Stomach (tissue), 4 donors: ENCODE data around the gene B3GNT8.
"Not testable (repeated sequence)": the region's sequence is repeated elsewhere in the genome, so short reads cannot be mapped to it uniquely, and the experiment has no call there.

Experiments
- CTCF ChIP-seq, 7 experiments: fragments of 450-650 bp in 4 of 7; fragments of 200-600 bp in 3 of 7; sonication (generic) in 3 of 7; IDR thresholded peaks; one replicate each; pipeline ENCODE4 v1.5.1; 2016 to 2019; ENCODE audit warnings: antibody characterized with exemption in 7 of 7, control low read depth in 2 of 7, mild to moderate bottlenecking in 1 of 7
- POLR2AphosphoS5 ChIP-seq, 3 donors: sonication (generic); formaldehyde crosslinking; IDR thresholded peaks; one replicate each; pipeline ENCODE4 v1.6.1; 2016; ENCODE audit warnings: antibody characterized with exemption in 3 of 3

- TF ChIP-seq CTCF, POLR2AphosphoS5 (IDR thresholded peaks at IDR 0.05): not testable (repeated sequence)
Observed at GRCh38 chr19:41408846-41409245, 18.3 kb downstream of the B3GNT8 start.
